Liver (tissue), 9 donors: ENCODE results near the gene IER5. TPM values are rescaled to one million over a fixed set of nuclear protein-coding genes. Genes with fewer than 3 reads are reported as not detected.

Experiments
- DNase-seq: peaks from one replicate; pipeline ENCODE4 v3.0.0-alpha.2; 2017; ENCODE audit warnings: low spot score
- H3K27ac ChIP-seq, 2 donors: one replicate each; pipeline ENCODE4 v1.7.0; 2013; ENCODE audit warnings: inconsistent platforms in 2 of 2, low read length in 2 of 2, control low read depth in 1 of 2, low read depth in 1 of 2, mild to moderate bottlenecking in 1 of 2
- H3K27me3 ChIP-seq, 4 donors: one replicate each; pipeline versions ENCODE4 v1.6.1 to v1.7.0; 2013; ENCODE audit warnings: low read length in 3 of 4, inconsistent platforms in 1 of 4, mild to moderate bottlenecking in 1 of 4, moderate library complexity in 1 of 4; ENCODE audit not compliant: control insufficient read depth in 4 of 4, insufficient read depth in 4 of 4
- H3K36me3 ChIP-seq, 4 donors: one replicate each; pipeline versions ENCODE4 v1.6.1 to v1.7.0; 2013; ENCODE audit warnings: low read length in 3 of 4, mild to moderate bottlenecking in 3 of 4, low read depth in 1 of 4, moderate library complexity in 1 of 4; ENCODE audit not compliant: control insufficient read depth in 4 of 4, insufficient read depth in 3 of 4
- H3K4me1 ChIP-seq, 4 donors: one replicate each; pipeline versions ENCODE4 v1.6.1 to v1.7.0; 2013; ENCODE audit warnings: low read length in 3 of 4, mild to moderate bottlenecking in 3 of 4, moderate library complexity in 1 of 4; ENCODE audit not compliant: control insufficient read depth in 4 of 4, insufficient read depth in 4 of 4
- H3K4me3 ChIP-seq, 3 donors: one replicate each; pipeline versions ENCODE4 v1.6.1 to v1.7.0; 2013; ENCODE audit warnings: low read length in 3 of 3, control low read depth in 1 of 3, low read depth in 1 of 3, mild to moderate bottlenecking in 1 of 3
- H3K9ac ChIP-seq, 2 donors: one replicate each; pipeline ENCODE4 v1.7.0; 2013; ENCODE audit warnings: low read length in 2 of 2, mild to moderate bottlenecking in 2 of 2, moderate library complexity in 2 of 2, control low read depth in 1 of 2, low read depth in 1 of 2
- H3K9me3 ChIP-seq, 4 donors: one replicate each; pipeline versions ENCODE4 v1.6.1 to v1.7.0; 2013; ENCODE audit warnings: low read length in 3 of 4; ENCODE audit not compliant: control insufficient read depth in 4 of 4
- EGR1 ChIP-seq, 2 donors: IDR thresholded peaks; 2 replicates each; pipeline ENCODE4 v1.6.1; 2016 to 2018; ENCODE audit warnings: antibody characterized with exemption in 2 of 2, low read depth in 2 of 2
- FOXA1 ChIP-seq: IDR thresholded peaks from 2 replicates; pipeline ENCODE4 v1.6.1; 2016; ENCODE audit warnings: antibody characterized with exemption
- FOXA2 ChIP-seq: IDR thresholded peaks from 2 replicates; pipeline ENCODE4 v1.6.1; 2016; ENCODE audit warnings: antibody characterized with exemption
- GABPA ChIP-seq, 2 donors: IDR thresholded peaks in 1 of 2; conservative IDR thresholded peaks in 1 of 2; 2 replicates each; pipeline ENCODE4 v1.6.1; 2016; ENCODE audit warnings: antibody characterized with exemption in 2 of 2, mild to moderate bottlenecking in 1 of 2, moderate library complexity in 1 of 2
- HNF4A ChIP-seq, 2 donors: conservative IDR thresholded peaks; 2 replicates each; pipeline ENCODE4 v1.6.1; 2016; ENCODE audit warnings: antibody characterized with exemption in 2 of 2, mild to moderate bottlenecking in 2 of 2
- HNF4G ChIP-seq: IDR thresholded peaks from 2 replicates; pipeline ENCODE4 v1.6.1; 2016; ENCODE audit warnings: antibody characterized with exemption
- JUND ChIP-seq, 2 donors: IDR thresholded peaks; 2 replicates each; pipeline ENCODE4 v1.6.1; 2016; ENCODE audit warnings: antibody characterized with exemption in 2 of 2
- NR2F2 ChIP-seq: IDR thresholded peaks from 2 replicates; pipeline ENCODE4 v1.6.1; 2016; ENCODE audit warnings: antibody characterized with exemption
- RAD21 ChIP-seq, 2 donors: IDR thresholded peaks; 2 replicates each; pipeline ENCODE4 v1.6.1; 2016; ENCODE audit warnings: antibody characterized with exemption in 2 of 2, mild to moderate bottlenecking in 2 of 2
- RXRA ChIP-seq, 2 donors: IDR thresholded peaks; 2 replicates each; pipeline ENCODE4 v1.6.1; 2017 to 2018; ENCODE audit warnings: antibody characterized with exemption in 2 of 2, mild to moderate bottlenecking in 1 of 2
- SP1 ChIP-seq: IDR thresholded peaks from 2 replicates; pipeline ENCODE4 v1.6.1; 2018; ENCODE audit warnings: antibody characterized with exemption, mild to moderate bottlenecking
- TAF1 ChIP-seq: conservative IDR thresholded peaks from 2 replicates; pipeline ENCODE4 v1.6.1; 2016; ENCODE audit warnings: antibody characterized with exemption, mild to moderate bottlenecking
- YY1 ChIP-seq: IDR thresholded peaks from 2 replicates; pipeline ENCODE4 v1.6.1; 2016; ENCODE audit warnings: antibody characterized with exemption, mild to moderate bottlenecking
- WGBS: extraction: QIAGEN DNeasy Blood & Tissue Kit; methylation state at CpG from one replicate; pipeline ENCODE4 v1.1.7; 2013; 5-methylcytosine and 5-hydroxymethylcytosine counted together
- polyA plus RNA-seq, 2 donors: library from polyadenylated mRNA; stranded (reverse) in 1 of 2; unstranded in 1 of 2; fragments of 200-250 nt in 1 of 2; fragments of >200 nt in 1 of 2; fragmentation: Nextera tagmentation in 1 of 2; extraction: Ambion mirVana in 1 of 2; gene quantifications; one replicate each; pipeline versions ENCODE4 v1.2.1 to v1.2.3, GENCODE V29; 2013 to 2015
- total RNA-seq, 2 donors: library from RNA; depleted of rRNA; stranded (reverse); fragments of >200 nt; gene quantifications; one replicate each; pipeline ENCODE4 v1.2.3, GENCODE V29; 2014
- TF ChIP-seq, protein P1 (sequence below): IDR thresholded peaks from 2 replicates; pipeline ENCODE4 v1.6.1; 2016; ENCODE audit warnings: antibody characterized with exemption
- TF ChIP-seq, protein P2 (sequence below): IDR thresholded peaks from 2 replicates; pipeline ENCODE4 v1.6.1; 2016; ENCODE audit warnings: antibody characterized with exemption
- TF ChIP-seq, protein P3 (sequence below): fragments of 150-350 bp; IDR thresholded peaks from 2 replicates; pipeline ENCODE4 v1.5.1; 2017; ENCODE audit warnings: improper control_type of control experiment, low read depth, low read length; ENCODE audit not compliant: missing input control
- TF ChIP-seq, protein P4 (sequence below): IDR thresholded peaks from 2 replicates; pipeline ENCODE4 v1.6.1; 2016; ENCODE audit warnings: antibody characterized with exemption, mild to moderate bottlenecking
- TF ChIP-seq, protein P5 (sequence below): IDR thresholded peaks from 2 replicates; pipeline ENCODE4 v1.6.1; 2016; ENCODE audit warnings: antibody characterized with exemption
- donor health status: healthy.
- donor health status: healthy.
- donor health status: healthy.
- donor health status: healthy.
- donor health status: healthy.

The IER5 gene
- total and polyA plus RNA-seq, 4 donors = 0.56 to 8.4 (median 2.4) TPM

DNA sequence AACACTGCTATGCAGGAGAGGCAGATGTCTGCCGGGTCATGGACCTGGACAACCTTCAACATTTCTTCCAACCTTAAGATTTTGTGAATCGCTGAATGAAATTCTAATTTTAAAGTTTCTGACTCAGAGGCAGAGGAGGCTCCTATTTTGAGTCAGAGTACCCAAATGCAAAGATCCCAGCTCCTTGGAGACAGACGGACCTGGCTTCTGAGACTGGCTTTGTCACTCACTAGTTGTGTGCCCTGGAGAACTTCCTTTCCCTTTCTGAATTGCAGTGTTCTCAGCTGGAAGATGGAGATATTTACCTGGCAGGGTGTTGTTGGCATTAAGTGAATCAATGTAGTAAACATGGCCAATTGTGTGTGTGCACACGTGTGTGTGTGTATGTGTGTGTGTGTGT is 51.9 kb downstream of the IER5 start:
- WGBS = 87% methylated on average over 4 of the region's 4 CpGs
- H3K36me3 ChIP-seq = no peaks in the 10 kb centered on the region
- no peak for DNase-seq
- no peaks in the 10 kb centered on the region for H3K27me3 ChIP-seq
- no peak overlapping the region for H3K4me3 ChIP-seq
- no peaks in the 10 kb centered on the region for H3K9me3 ChIP-seq
- no peak overlapping the region for H3K27ac ChIP-seq
- H3K4me1 ChIP-seq = peaks cover 0 to 8% (median 2%) of the 10 kb centered on the region in 4 donors
- no peak for TF ChIP-seq RAD21 (IDR thresholded peaks at IDR 0.05)
- TF ChIP-seq GABPA (IDR thresholded peaks at IDR 0.05 in 1 of 2, conservative IDR thresholded peaks at IDR 0.05 in 1 of 2) = no peak
- TF ChIP-seq, protein P1, sequence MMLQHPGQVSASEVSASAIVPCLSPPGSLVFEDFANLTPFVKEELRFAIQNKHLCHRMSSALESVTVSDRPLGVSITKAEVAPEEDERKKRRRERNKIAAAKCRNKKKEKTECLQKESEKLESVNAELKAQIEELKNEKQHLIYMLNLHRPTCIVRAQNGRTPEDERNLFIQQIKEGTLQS = no peak
- TF ChIP-seq, protein P2, sequence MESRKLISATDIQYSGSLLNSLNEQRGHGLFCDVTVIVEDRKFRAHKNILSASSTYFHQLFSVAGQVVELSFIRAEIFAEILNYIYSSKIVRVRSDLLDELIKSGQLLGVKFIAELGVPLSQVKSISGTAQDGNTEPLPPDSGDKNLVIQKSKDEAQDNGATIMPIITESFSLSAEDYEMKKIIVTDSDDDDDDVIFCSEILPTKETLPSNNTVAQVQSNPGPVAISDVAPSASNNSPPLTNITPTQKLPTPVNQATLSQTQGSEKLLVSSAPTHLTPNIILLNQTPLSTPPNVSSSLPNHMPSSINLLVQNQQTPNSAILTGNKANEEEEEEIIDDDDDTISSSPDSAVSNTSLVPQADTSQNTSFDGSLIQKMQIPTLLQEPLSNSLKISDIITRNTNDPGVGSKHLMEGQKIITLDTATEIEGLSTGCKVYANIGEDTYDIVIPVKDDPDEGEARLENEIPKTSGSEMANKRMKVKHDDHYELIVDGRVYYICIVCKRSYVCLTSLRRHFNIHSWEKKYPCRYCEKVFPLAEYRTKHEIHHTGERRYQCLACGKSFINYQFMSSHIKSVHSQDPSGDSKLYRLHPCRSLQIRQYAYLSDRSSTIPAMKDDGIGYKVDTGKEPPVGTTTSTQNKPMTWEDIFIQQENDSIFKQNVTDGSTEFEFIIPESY = no peak
- TF ChIP-seq YY1 = no peak
- no peak for TF ChIP-seq EGR1 (IDR thresholded peaks at IDR 0.05; ENCODE audit: low read depth in 2 of 2)
- TF ChIP-seq TAF1 = no peak
- no peak for TF ChIP-seq HNF4A (conservative IDR thresholded peaks at IDR 0.05)
- no peak for TF ChIP-seq SP1
- TF ChIP-seq, protein P3, sequence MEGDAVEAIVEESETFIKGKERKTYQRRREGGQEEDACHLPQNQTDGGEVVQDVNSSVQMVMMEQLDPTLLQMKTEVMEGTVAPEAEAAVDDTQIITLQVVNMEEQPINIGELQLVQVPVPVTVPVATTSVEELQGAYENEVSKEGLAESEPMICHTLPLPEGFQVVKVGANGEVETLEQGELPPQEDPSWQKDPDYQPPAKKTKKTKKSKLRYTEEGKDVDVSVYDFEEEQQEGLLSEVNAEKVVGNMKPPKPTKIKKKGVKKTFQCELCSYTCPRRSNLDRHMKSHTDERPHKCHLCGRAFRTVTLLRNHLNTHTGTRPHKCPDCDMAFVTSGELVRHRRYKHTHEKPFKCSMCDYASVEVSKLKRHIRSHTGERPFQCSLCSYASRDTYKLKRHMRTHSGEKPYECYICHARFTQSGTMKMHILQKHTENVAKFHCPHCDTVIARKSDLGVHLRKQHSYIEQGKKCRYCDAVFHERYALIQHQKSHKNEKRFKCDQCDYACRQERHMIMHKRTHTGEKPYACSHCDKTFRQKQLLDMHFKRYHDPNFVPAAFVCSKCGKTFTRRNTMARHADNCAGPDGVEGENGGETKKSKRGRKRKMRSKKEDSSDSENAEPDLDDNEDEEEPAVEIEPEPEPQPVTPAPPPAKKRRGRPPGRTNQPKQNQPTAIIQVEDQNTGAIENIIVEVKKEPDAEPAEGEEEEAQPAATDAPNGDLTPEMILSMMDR = no peak
- no peak for TF ChIP-seq NR2F2
- TF ChIP-seq, protein P4, sequence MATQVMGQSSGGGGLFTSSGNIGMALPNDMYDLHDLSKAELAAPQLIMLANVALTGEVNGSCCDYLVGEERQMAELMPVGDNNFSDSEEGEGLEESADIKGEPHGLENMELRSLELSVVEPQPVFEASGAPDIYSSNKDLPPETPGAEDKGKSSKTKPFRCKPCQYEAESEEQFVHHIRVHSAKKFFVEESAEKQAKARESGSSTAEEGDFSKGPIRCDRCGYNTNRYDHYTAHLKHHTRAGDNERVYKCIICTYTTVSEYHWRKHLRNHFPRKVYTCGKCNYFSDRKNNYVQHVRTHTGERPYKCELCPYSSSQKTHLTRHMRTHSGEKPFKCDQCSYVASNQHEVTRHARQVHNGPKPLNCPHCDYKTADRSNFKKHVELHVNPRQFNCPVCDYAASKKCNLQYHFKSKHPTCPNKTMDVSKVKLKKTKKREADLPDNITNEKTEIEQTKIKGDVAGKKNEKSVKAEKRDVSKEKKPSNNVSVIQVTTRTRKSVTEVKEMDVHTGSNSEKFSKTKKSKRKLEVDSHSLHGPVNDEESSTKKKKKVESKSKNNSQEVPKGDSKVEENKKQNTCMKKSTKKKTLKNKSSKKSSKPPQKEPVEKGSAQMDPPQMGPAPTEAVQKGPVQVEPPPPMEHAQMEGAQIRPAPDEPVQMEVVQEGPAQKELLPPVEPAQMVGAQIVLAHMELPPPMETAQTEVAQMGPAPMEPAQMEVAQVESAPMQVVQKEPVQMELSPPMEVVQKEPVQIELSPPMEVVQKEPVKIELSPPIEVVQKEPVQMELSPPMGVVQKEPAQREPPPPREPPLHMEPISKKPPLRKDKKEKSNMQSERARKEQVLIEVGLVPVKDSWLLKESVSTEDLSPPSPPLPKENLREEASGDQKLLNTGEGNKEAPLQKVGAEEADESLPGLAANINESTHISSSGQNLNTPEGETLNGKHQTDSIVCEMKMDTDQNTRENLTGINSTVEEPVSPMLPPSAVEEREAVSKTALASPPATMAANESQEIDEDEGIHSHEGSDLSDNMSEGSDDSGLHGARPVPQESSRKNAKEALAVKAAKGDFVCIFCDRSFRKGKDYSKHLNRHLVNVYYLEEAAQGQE = no peak
- no peak for TF ChIP-seq FOXA2
- TF ChIP-seq HNF4G = no peak
- H3K9ac ChIP-seq = no peak overlapping the region

DNA sequence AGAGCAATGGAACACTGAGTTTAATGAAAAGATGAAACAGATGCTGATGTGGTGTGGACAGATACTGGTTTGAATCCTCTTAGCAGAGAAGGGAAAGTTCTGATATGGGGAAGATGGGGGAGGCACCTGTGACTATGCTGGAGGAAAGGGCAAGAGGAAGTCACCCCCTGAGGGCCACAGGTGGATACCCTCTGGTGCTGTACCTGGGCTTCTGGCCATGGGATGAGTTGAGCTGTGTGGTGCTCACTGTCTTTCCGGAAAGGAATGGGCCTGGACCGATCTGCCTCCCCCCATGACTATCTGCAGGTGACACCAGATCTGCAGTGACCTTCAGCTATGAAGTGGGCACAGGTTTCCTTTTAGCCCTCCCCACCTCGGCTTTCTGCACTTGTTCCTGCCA is 52.4 kb downstream of the IER5 start:
- Histone ChIP-seq H3K27me3 (no peaks in the 10 kb centered on the region), H3K9me3 (no peaks in the 10 kb centered on the region), H3K36me3 (no peaks in the 10 kb centered on the region), H3K9ac (no peak overlapping the region), H3K27ac (no peak overlapping the region), H3K4me1 (peaks cover 0 to 8% (median 2%) of the 10 kb centered on the region in 4 donors), H3K4me3 (no peak overlapping the region)
- DNase-seq = no peak
- 94% methylated on average over 3 of the region's 3 CpGs for WGBS
- TF ChIP-seq EGR1 (IDR thresholded peaks at IDR 0.05; ENCODE audit: low read depth in 2 of 2) (no peak), YY1 (no peak), TAF1 (no peak), HNF4A (conservative IDR thresholded peaks at IDR 0.05) (no peak), GABPA (IDR thresholded peaks at IDR 0.05 in 1 of 2, conservative IDR thresholded peaks at IDR 0.05 in 1 of 2) (no peak), NR2F2 (no peak), FOXA1 (no peak), RXRA (IDR thresholded peaks at IDR 0.05) (no peak), SP1 (no peak), JUND (IDR thresholded peaks at IDR 0.05) (no peak), FOXA2 (no peak)
- TF ChIP-seq, protein P4 = no peak
- TF ChIP-seq, protein P2 = no peak
- TF ChIP-seq, protein P5, sequence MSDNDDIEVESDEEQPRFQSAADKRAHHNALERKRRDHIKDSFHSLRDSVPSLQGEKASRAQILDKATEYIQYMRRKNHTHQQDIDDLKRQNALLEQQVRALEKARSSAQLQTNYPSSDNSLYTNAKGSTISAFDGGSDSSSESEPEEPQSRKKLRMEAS = no peak
